Thyroid gland (tissue), 4 donors: ENCODE data around the gene YTHDC1. TPM values are rescaled to one million over a fixed set of nuclear protein-coding genes. Genes with fewer than 3 reads are reported as not detected.

Experiments used
- small RNA-seq: library from RNA; depleted of rRNA; stranded (forward); fragments of <200 nt; gene quantifications from one replicate; pipeline ENCODE3, GENCODE V24; 2016
- total RNA-seq, 4 donors: library from RNA; depleted of rRNA; stranded (reverse); fragments of >200 nt; gene quantifications; one replicate each; pipeline ENCODE4 v1.2.3, GENCODE V29; 2016

Gene YTHDC1
- total RNA-seq, 4 donors from 2014 or later = 72.1 to 96.0 (median 83.2) TPM

Small RNAs within 50 kb of the gene (small RNA-seq; reads per million reads assigned to genes)
- not detected for gene MT2P1

Other genes with a start within 250 kb of the YTHDC1 start
- gene TMPRSS11F, start 220.2 kb downstream of the YTHDC1 start, total RNA-seq = not detected
- not detected for gene TMPRSS11B, start 104.4 kb downstream of the YTHDC1 start, total RNA-seq
- under 1 TPM in 1 of 4 donors, not detected in 3; 0.24 TPM for gene TMPRSS11E, start 97.4 kb upstream of the YTHDC1 start, total RNA-seq
- not detected for gene UGT2B17, start 226.2 kb upstream of the YTHDC1 start, total RNA-seq